ENCODE data around the gene EIF4E3.

GRCh38 chr3:71629711-71630110 is 95.5 kb downstream of the EIF4E3 start:
- no peak for TF ChIP-seq CTCF (IDR thresholded peaks at IDR 0.05)
- TF ChIP-seq ZNF302 (CRISPR knock-in tag; IDR thresholded peaks at IDR 0.05): no peak

Measured in A549 (cell line).